Keratinocyte (primary cell): ENCODE measurements around the gene YAE1.

Experiments used
- CTCF ChIP-seq, 3 experiments: IDR thresholded peaks in 1 of 3; conservative IDR thresholded peaks in 1 of 3; optimal IDR thresholded peaks in 1 of 3; 2 replicates in 2 of 3; 3 replicates in 1 of 3; pipeline versions ENCODE3 to v1.5.1; 2011; ENCODE audit warnings: low read length in 3 of 3, mild to moderate bottlenecking in 3 of 3, moderate library complexity in 2 of 3, control low read depth in 1 of 3, inconsistent platforms in 1 of 3; ENCODE audit not compliant: insufficient read depth in 2 of 3; ENCODE audit errors: extremely low read depth in 1 of 3
- EZH2 ChIP-seq: IDR thresholded peaks from one replicate; pipeline ENCODE4 v1.6.1; 2012; ENCODE audit warnings: inconsistent platforms, mild to moderate bottlenecking, low read length, moderate library complexity

- TF ChIP-seq EZH2 (no peak), CTCF (optimal IDR thresholded peaks at IDR 0.05 in 1 of 3, IDR thresholded peaks at IDR 0.05 in 1 of 3, conservative IDR thresholded peaks at IDR 0.05 in 1 of 3; ENCODE audit: extremely low read depth in 1 of 3, insufficient read depth in 2 of 3, low read length in 3 of 3) (no peak)
Measured at GRCh38 chr7:39541511-39541910, 24.7 kb upstream of the YAE1 start.
